A673 (cell line): ENCODE measurements around the gene KIF17. TPM values are rescaled to one million over a fixed set of nuclear protein-coding genes. Genes with fewer than 3 reads are reported as not detected.

Source experiments
- BruUV-seq: library from RNA; stranded (reverse); fragments of 400-500 nt; replicated peaks from 2 replicates; lab custom pipeline; 2021; lab: Mats Ljungman, UMichigan
- CTCF ChIA-PET: fragments of 300-600 bp; sonication (Branson Sonifier 250); formaldehyde crosslinking; loops from one replicate; lab custom pipeline; 2022; ENCODE audit warnings: antibody characterized with exemption; lab: Charles Lee
- POLR2A ChIA-PET: fragments of 300-600 bp; sonication (Branson Sonifier 250); formaldehyde crosslinking; loops from one replicate; lab custom pipeline; 2022; ENCODE audit warnings: antibody characterized with exemption; ENCODE audit not compliant: low non-redundant PET; lab: Charles Lee
- DNase-seq: peaks from one replicate; pipeline ENCODE4 v3.0.0-alpha.2; 2015; ENCODE audit warnings: low spot score
- H3K27ac ChIP-seq: fragments of 200-600 bp; sonication (generic); 2 replicates; pipeline ENCODE4 v1.5.1; 2016; ENCODE audit warnings: mixed run types, low read depth, mild to moderate bottlenecking, mixed read lengths, antibody characterized with exemption, low read length; ENCODE audit not compliant: poor library complexity, severe bottlenecking
- H3K27me3 ChIP-seq: fragments of 200-600 bp; sonication (generic); replicated peaks from 2 replicates; pipeline ENCODE4 v1.6.1; 2017; ENCODE audit warnings: mixed run types, low read depth, mild to moderate bottlenecking, mixed read lengths, antibody characterized with exemption, low read length; ENCODE audit not compliant: insufficient read depth, poor library complexity
- H3K36me3 ChIP-seq: fragments of 200-600 bp; sonication (generic); 2 replicates; pipeline ENCODE4 v1.6.1; 2016; ENCODE audit warnings: mixed run types, mild to moderate bottlenecking, mixed read lengths, antibody characterized with exemption, low read length; ENCODE audit not compliant: insufficient read depth, poor library complexity, severe bottlenecking
- H3K4me1 ChIP-seq: fragments of 200-600 bp; sonication (generic); 2 replicates; pipeline ENCODE4 v1.6.1; 2017; ENCODE audit warnings: mixed run types, mild to moderate bottlenecking, mixed read lengths, antibody characterized with exemption, low read length; ENCODE audit not compliant: insufficient read depth, poor library complexity, severe bottlenecking
- H3K4me3 ChIP-seq: fragments of 200-600 bp; sonication (generic); 2 replicates; pipeline ENCODE4 v1.5.1; 2016; ENCODE audit warnings: low read depth, mixed run types, mild to moderate bottlenecking, mixed read lengths, low read length; ENCODE audit not compliant: poor library complexity, severe bottlenecking
- H3K9me3 ChIP-seq: fragments of 200-600 bp; sonication (generic); 2 replicates; pipeline ENCODE4 v1.6.1; 2016; ENCODE audit warnings: mixed run types, low read depth, mild to moderate bottlenecking, mixed read lengths, antibody characterized with exemption, low read length; ENCODE audit not compliant: poor library complexity, severe bottlenecking
- CTCF ChIP-seq: fragments of 300-800, 200-600 bp; sonication (generic); conservative IDR thresholded peaks from 2 replicates; pipeline ENCODE4 v1.5.1; 2017; ENCODE audit warnings: low read depth, mild to moderate bottlenecking, antibody characterized with exemption, low read length, moderate library complexity, mixed read lengths
- EZH2 ChIP-seq: fragments of 200-600 bp; sonication (generic); IDR thresholded peaks from 2 replicates; pipeline ENCODE4 v1.6.1; 2017; ENCODE audit warnings: borderline replicate concordance, low read depth, mild to moderate bottlenecking, mixed read lengths, antibody characterized with exemption, low read length; ENCODE audit not compliant: poor library complexity, severe bottlenecking
- intact Hi-C: fragments of 100-400 bp; cut with micrococcal nuclease; formaldehyde crosslinking; loops from one replicate; pipeline ENCODE4 v1.10.0; 2022; ENCODE audit not compliant: unreplicated experiment
- total RNA-seq: library from RNA; stranded (reverse); gene quantifications from 2 replicates; pipeline ENCODE4 v1.2.3, GENCODE V29; 2021

KIF17 gene
- total RNA-seq, 1 experiment from 2014 or later: 0.71 TPM

- DNase-seq: no peak
- no peak overlapping the region for H3K27ac ChIP-seq
- ChIA-PET POLR2A (no interaction called here), CTCF (no interaction called here)
- no TSS peak for BruUV-seq
- H3K4me3 ChIP-seq: no peak overlapping the region
- TF ChIP-seq CTCF (no peak), EZH2 (no peak)
- H3K27me3 ChIP-seq: no peaks in the 10 kb centered on the region
- no peaks in the 10 kb centered on the region for H3K4me1 ChIP-seq
- no peaks in the 10 kb centered on the region for H3K36me3 ChIP-seq
- intact Hi-C loops: no loop called here
- H3K9me3 ChIP-seq: no peaks in the 10 kb centered on the region
Observed at GRCh38 chr1:20708057-20708456, 9.8 kb downstream of the KIF17 start.

- Histone ChIP-seq H3K4me1 (no peaks in the 10 kb centered on the region), H3K27ac (no peak overlapping the region), H3K27me3 (no peaks in the 10 kb centered on the region), H3K4me3 (no peak overlapping the region), H3K9me3 (no peaks in the 10 kb centered on the region), H3K36me3 (no peaks in the 10 kb centered on the region)
- CTCF ChIA-PET: interaction anchor here (0.7 to 1.4 kb wide), 2 partner anchors 132 to 489 kb away, joined by 3 to 4 read pairs; no protein-coding TSS in a partner anchor
- POLR2A ChIA-PET: no interaction called here
- BruUV-seq: no TSS peak
- DNase-seq: no peak
- TF ChIP-seq EZH2: no peak
- intact Hi-C loops: no loop called here
Observed at GRCh38 chr1:20706841-20707240, 11.0 kb downstream of the KIF17 start.

GRCh38 chr1:20705203-20705755 lies 12.5 kb downstream of the KIF17 start:
- Histone ChIP-seq H3K9me3 (no peaks in the 10 kb centered on the region), H3K27ac (no peak overlapping the region), H3K4me1 (no peaks in the 10 kb centered on the region), H3K27me3 (no peaks in the 10 kb centered on the region), H3K4me3 (no peak overlapping the region), H3K36me3 (no peaks in the 10 kb centered on the region)
- BruUV-seq: no TSS peak
- no peak for DNase-seq
- intact Hi-C loops: no loop called here
- no peak for TF ChIP-seq CTCF
- no peak for TF ChIP-seq EZH2
- ChIA-PET CTCF (no interaction called here), POLR2A (no interaction called here)
